ENCODE data around the gene PRRT3.

GRCh38 chr3:9918261-9919038 lies 33.8 kb downstream of the PRRT3 start:
- TF ChIP-seq EZH2 (IDR thresholded peaks at IDR 0.05; ENCODE audit: borderline replicate concordance, low read depth, low read length, severe bottlenecking): no peak
- no peak for TF ChIP-seq CTCF (IDR thresholded peaks at IDR 0.05; ENCODE audit: extremely low read depth in 1 of 2, insufficient read depth in 1 of 2, low read depth in 1 of 2, low read length in 2 of 2)
- TF ChIP-seq MAX (IDR thresholded peaks at IDR 0.05; ENCODE audit: insufficient read depth, insufficient read length): no peak
- TF ChIP-seq POLR2A (IDR thresholded peaks at IDR 0.05; ENCODE audit: low read depth, low read length): no peak
- no peak for TF ChIP-seq POLR2AphosphoS5 (IDR thresholded peaks at IDR 0.05; ENCODE audit: insufficient read depth, low read depth, low read length)
